ENCODE results near the gene MYOCD.

The MYOCD gene

DNA sequence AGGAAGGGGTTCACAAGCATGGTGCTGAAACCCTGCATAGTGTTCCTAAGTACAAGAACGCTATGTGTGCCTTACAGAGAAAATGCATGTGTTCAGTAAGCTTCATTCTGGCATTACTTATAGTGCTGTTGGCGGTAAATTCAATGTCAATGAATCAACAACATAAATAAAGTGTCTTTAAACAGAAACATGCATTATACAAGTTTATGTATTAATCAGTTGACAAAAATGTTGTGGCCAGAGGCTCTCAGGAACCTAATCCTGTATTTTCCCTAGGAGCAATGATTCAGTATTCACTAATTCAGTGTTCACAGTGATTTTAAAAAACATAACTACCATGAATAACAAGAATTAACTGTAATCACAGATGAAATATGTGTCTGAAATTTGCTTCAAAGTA lies 47.1 kb upstream of the MYOCD start:
- H3K4me3 ChIP-seq (ENCODE audit: low read depth, low read length, poor library complexity, severe bottlenecking): no peak overlapping the region
- TF ChIP-seq, protein P1, sequence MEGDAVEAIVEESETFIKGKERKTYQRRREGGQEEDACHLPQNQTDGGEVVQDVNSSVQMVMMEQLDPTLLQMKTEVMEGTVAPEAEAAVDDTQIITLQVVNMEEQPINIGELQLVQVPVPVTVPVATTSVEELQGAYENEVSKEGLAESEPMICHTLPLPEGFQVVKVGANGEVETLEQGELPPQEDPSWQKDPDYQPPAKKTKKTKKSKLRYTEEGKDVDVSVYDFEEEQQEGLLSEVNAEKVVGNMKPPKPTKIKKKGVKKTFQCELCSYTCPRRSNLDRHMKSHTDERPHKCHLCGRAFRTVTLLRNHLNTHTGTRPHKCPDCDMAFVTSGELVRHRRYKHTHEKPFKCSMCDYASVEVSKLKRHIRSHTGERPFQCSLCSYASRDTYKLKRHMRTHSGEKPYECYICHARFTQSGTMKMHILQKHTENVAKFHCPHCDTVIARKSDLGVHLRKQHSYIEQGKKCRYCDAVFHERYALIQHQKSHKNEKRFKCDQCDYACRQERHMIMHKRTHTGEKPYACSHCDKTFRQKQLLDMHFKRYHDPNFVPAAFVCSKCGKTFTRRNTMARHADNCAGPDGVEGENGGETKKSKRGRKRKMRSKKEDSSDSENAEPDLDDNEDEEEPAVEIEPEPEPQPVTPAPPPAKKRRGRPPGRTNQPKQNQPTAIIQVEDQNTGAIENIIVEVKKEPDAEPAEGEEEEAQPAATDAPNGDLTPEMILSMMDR (IDR thresholded peaks at IDR 0.05; ENCODE audit: low read length): no peak
- TF ChIP-seq EZH2 (IDR thresholded peaks at IDR 0.05; ENCODE audit: borderline replicate concordance, low read length): no peak
- H2AFZ ChIP-seq (ENCODE audit: low read length): no peak overlapping the region
- no peaks in the 10 kb centered on the region for H3K27me3 ChIP-seq (ENCODE audit: insufficient read depth, low read length)
- no peak overlapping the region for H3K9ac ChIP-seq (ENCODE audit: low read length)
- H3K36me3 ChIP-seq (ENCODE audit: insufficient read depth, low read length): no peaks in the 10 kb centered on the region
- no peak overlapping the region for H3K27ac ChIP-seq (ENCODE audit: low read depth, low read length, poor library complexity, severe bottlenecking)
- no peaks in the 10 kb centered on the region for H3F3A ChIP-seq (ENCODE audit: insufficient read depth, low read length)
- H3K4me2 ChIP-seq (ENCODE audit: low read length): no peak overlapping the region
- H3K4me1 ChIP-seq (ENCODE audit: insufficient read depth, low read length, severe bottlenecking): no peaks in the 10 kb centered on the region
- H3K9me2 ChIP-seq (ENCODE audit: low read depth, low read length): no peaks in the 10 kb centered on the region
- no peaks in the 10 kb centered on the region for H4K20me1 ChIP-seq (ENCODE audit: insufficient read depth, low read length)
- H3K79me2 ChIP-seq (ENCODE audit: insufficient read depth, low read length): no peaks in the 10 kb centered on the region
- no peaks in the 10 kb centered on the region for H3K9me3 ChIP-seq (ENCODE audit: low read length)

DNA sequence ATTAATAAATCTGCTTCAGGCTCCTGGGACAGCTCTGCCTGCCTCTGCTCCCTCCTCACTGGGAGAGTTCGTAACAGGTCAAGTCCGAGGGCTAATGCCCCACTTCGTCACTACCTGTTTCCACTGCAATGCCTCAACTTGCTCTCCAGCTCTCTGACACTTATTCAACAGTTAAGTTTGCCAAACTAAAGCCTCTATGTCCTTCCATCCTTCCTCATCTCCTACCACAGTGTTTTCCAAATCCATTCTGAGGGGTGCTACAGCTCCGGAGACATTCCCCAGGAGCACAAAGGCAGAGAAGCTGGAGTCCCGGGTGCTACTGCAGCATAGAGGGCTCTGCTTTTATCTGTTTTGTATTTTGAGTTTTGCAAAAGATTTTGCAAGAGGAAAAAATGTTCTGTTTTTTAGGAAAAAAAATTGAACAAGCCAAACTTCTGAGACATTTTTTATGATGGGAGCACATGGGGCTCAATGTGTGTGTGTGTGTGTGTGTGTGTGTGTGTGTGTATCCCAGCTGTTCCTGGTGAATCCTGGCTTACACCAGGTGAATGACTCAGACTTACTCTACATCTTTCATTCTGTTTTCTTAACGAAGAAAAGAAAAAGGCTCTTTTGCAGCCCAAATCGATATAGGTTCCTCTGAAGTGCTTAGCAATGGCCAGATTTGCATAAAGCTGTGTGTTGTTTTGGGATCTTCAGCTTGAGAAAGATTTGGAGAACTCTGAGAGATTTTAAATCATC lies 46.1 kb upstream of the MYOCD start:
- Histone ChIP-seq H3K9me3 (ENCODE audit: low read length) (no peaks in the 10 kb centered on the region), H3K9me2 (ENCODE audit: low read depth, low read length) (no peaks in the 10 kb centered on the region), H3K4me3 (ENCODE audit: low read depth, low read length, poor library complexity, severe bottlenecking) (no peak overlapping the region), H3K79me2 (ENCODE audit: insufficient read depth, low read length) (no peaks in the 10 kb centered on the region), H3K27ac (ENCODE audit: low read depth, low read length, poor library complexity, severe bottlenecking) (no peak overlapping the region), H3K4me2 (ENCODE audit: low read length) (no peak overlapping the region), H3K9ac (ENCODE audit: low read length) (no peak overlapping the region), H3K4me1 (ENCODE audit: insufficient read depth, low read length, severe bottlenecking) (no peaks in the 10 kb centered on the region), H3K36me3 (ENCODE audit: insufficient read depth, low read length) (no peaks in the 10 kb centered on the region), H2AFZ (ENCODE audit: low read length) (no peak overlapping the region), H3K27me3 (ENCODE audit: insufficient read depth, low read length) (no peaks in the 10 kb centered on the region), H3F3A (ENCODE audit: insufficient read depth, low read length) (no peaks in the 10 kb centered on the region), H4K20me1 (ENCODE audit: insufficient read depth, low read length) (no peaks in the 10 kb centered on the region)
- TF ChIP-seq, protein P1 (IDR thresholded peaks at IDR 0.05; ENCODE audit: low read length): no peak
- no peak for TF ChIP-seq EZH2 (IDR thresholded peaks at IDR 0.05; ENCODE audit: borderline replicate concordance, low read length)

DNA sequence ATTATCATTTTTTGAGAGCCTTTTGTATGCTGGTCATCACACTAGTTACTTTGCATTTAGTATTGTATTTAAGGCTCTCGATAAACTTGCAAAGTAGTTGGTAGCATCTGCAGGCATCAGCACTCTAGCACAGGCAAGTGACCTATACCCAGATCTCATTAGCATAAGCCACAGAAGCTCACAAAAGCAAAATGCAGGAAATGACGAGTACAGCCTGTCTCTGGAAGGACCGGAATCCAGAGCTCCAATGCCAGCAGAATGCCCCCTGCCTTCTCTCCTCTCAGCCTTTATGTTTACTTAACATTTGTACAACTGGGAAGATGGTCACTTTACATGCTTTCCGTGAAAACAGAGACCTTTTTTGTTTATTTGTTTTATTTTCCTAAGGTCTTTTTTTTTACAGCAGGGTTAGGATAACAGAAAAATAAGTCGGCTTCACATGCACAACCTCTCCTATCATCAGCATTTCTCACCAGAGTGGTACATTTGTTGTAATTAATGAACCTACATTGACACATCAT lies 45.4 kb upstream of the MYOCD start:
- H3K4me2 ChIP-seq (ENCODE audit: low read length): no peak overlapping the region

More for the DNA sequence above, 45.4 kb upstream of the MYOCD start:
- no peaks in the 10 kb centered on the region for H3K79me2 ChIP-seq (ENCODE audit: insufficient read depth, low read length)
- H3K9me3 ChIP-seq (ENCODE audit: low read length): no peaks in the 10 kb centered on the region
- no peaks in the 10 kb centered on the region for H4K20me1 ChIP-seq (ENCODE audit: insufficient read depth, low read length)
- TF ChIP-seq, protein P1 (IDR thresholded peaks at IDR 0.05; ENCODE audit: low read length): no peak
- TF ChIP-seq EZH2 (IDR thresholded peaks at IDR 0.05; ENCODE audit: borderline replicate concordance, low read length): no peak
- H3K9me2 ChIP-seq (ENCODE audit: low read depth, low read length): no peaks in the 10 kb centered on the region
- H3K27ac ChIP-seq (ENCODE audit: low read depth, low read length, poor library complexity, severe bottlenecking): no peak overlapping the region
- no peaks in the 10 kb centered on the region for H3K4me1 ChIP-seq (ENCODE audit: insufficient read depth, low read length, severe bottlenecking)
- H2AFZ ChIP-seq (ENCODE audit: low read length): no peak overlapping the region
- no peak overlapping the region for H3K4me3 ChIP-seq (ENCODE audit: low read depth, low read length, poor library complexity, severe bottlenecking)
- no peaks in the 10 kb centered on the region for H3K27me3 ChIP-seq (ENCODE audit: insufficient read depth, low read length)
- no peak overlapping the region for H3K9ac ChIP-seq (ENCODE audit: low read length)
- H3F3A ChIP-seq (ENCODE audit: insufficient read depth, low read length): no peaks in the 10 kb centered on the region
- H3K36me3 ChIP-seq (ENCODE audit: insufficient read depth, low read length): no peaks in the 10 kb centered on the region

Measured in OCI-LY1 (cell line).